HEK293T (cell line): Measurements from ENCODE around the gene URM1.

Source experiments
- BHLHE40 ChIP-seq: fragments of 450-650 bp; IDR thresholded peaks from 2 replicates; pipeline ENCODE4 v1.6.1; 2016; ENCODE audit warnings: mild to moderate bottlenecking, moderate library complexity, borderline replicate concordance
- CTBP1 ChIP-seq: fragments of 450-650 bp; IDR thresholded peaks from 2 replicates; pipeline ENCODE4 v1.6.1; 2016; ENCODE audit warnings: borderline replicate concordance
- ELF4 ChIP-seq: fragments of 450-650 bp; IDR thresholded peaks from 2 replicates; pipeline ENCODE4 v1.6.1; 2017; ENCODE audit warnings: antibody characterized with exemption
- FOXA1 ChIP-seq: fragments of 450-650 bp; IDR thresholded peaks from 2 replicates; pipeline ENCODE4 v1.6.1; 2016; ENCODE audit warnings: mild to moderate bottlenecking
- FOXK2 ChIP-seq: fragments of 450-650 bp; IDR thresholded peaks from 2 replicates; pipeline ENCODE4 v1.6.1; 2016; ENCODE audit warnings: mild to moderate bottlenecking
- FOXM1 ChIP-seq: fragments of 450-650 bp; IDR thresholded peaks from 2 replicates; pipeline ENCODE4 v1.6.1; 2017; ENCODE audit warnings: mild to moderate bottlenecking, borderline replicate concordance
- HDGF ChIP-seq: fragments of 450-650 bp; IDR thresholded peaks from 2 replicates; pipeline ENCODE4 v1.6.1; 2017; ENCODE audit warnings: antibody characterized with exemption, borderline replicate concordance
- L3MBTL2 ChIP-seq: fragments of 450-650 bp; conservative IDR thresholded peaks from 2 replicates; pipeline ENCODE4 v1.6.1; 2016; ENCODE audit warnings: mild to moderate bottlenecking
- LEF1 ChIP-seq: fragments of 450-650 bp; IDR thresholded peaks from 2 replicates; pipeline ENCODE4 v1.6.1; 2017; ENCODE audit warnings: mild to moderate bottlenecking, borderline replicate concordance
- NFRKB ChIP-seq: fragments of 450-650 bp; IDR thresholded peaks from 2 replicates; pipeline ENCODE4 v1.6.1; 2016; ENCODE audit warnings: mild to moderate bottlenecking, moderate library complexity
- SP1 ChIP-seq: fragments of 450-650 bp; IDR thresholded peaks from 2 replicates; pipeline ENCODE4 v1.6.1; 2017
- SUZ12 ChIP-seq: fragments of 450-650 bp; IDR thresholded peaks from 2 replicates; pipeline ENCODE4 v1.6.1; 2016; ENCODE audit warnings: mild to moderate bottlenecking
- ZNF384 ChIP-seq: fragments of 450-650 bp; IDR thresholded peaks from 2 replicates; pipeline ENCODE4 v1.6.1; 2016
- TF ChIP-seq, protein P1 (sequence below): fragments of 450-650 bp; IDR thresholded peaks from 2 replicates; pipeline ENCODE4 v1.6.1; 2016

DNA sequence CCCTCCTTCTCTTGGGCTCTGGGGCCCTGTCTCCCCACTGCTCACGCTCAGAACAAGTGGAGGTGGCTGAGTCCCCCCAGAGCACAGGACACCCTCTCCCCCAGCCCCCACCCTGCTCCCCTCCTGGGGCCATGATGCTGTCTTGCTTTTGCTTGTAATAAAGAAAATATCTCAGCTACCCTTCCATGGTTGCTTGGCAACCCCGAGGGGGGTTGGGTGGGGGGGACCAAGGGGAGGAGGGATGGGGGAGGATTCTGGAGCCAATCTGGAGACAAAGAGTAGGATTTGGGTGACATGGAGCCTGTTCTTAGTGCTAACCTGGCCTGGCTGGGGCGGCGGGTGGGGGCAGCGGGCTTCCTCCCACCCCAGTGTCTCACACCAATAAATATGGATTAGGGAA is 33.4 kb downstream of the URM1 start:
- TF ChIP-seq NFRKB, result no peak
- TF ChIP-seq FOXA1, result no peak
- no peak for TF ChIP-seq FOXM1
- TF ChIP-seq SP1, result no peak
- TF ChIP-seq CTBP1, result no peak
- TF ChIP-seq BHLHE40, result no peak
- TF ChIP-seq ELF4, result no peak
- TF ChIP-seq SUZ12, result no peak
- no peak for TF ChIP-seq FOXK2
- no peak for TF ChIP-seq LEF1
- no peak for TF ChIP-seq HDGF
- no peak for TF ChIP-seq ZNF384
- TF ChIP-seq L3MBTL2, result no peak
- TF ChIP-seq, protein P1, sequence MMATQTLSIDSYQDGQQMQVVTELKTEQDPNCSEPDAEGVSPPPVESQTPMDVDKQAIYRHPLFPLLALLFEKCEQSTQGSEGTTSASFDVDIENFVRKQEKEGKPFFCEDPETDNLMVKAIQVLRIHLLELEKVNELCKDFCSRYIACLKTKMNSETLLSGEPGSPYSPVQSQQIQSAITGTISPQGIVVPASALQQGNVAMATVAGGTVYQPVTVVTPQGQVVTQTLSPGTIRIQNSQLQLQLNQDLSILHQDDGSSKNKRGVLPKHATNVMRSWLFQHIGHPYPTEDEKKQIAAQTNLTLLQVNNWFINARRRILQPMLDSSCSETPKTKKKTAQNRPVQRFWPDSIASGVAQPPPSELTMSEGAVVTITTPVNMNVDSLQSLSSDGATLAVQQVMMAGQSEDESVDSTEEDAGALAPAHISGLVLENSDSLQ, result no peak
